Islet precursor cell (in vitro differentiated cells): ENCODE results near the gene TP53AIP1.

Source experiments
- DNase-seq: peaks from one replicate; pipeline ENCODE4 v3.0.0-alpha.2; 2018

The TP53AIP1 gene

GRCh38 chr11:128942272-128942612 lies 429 bp downstream of the TP53AIP1 start:
- no peak for DNase-seq

GRCh38 chr11:128941573-128942271 lies 949 bp downstream of the TP53AIP1 start:
- no peak for DNase-seq

DNA sequence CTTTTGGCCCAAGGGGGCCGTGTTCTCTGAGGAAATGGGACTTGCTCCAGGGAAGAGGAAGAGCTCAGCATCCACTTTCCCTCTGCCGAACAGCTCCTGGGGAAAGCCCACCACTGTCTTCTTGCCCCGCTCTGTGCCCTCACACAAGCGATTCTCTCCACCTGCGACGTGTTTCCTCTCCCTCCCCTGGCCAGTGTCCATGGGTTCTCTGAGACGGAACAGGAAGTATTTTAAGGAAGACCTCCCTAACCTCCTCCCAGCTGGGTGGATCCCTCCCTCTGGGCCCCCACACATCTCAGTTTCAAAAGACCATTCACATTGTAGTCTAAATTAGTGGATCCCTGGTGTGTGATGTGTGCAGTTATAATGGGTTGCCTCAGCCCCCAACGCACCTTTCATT lies 1.6 kb downstream of the TP53AIP1 start:
- no peak for DNase-seq

- DNase-seq, result no peak
Measured at GRCh38 chr11:128940603-128941002, 2.1 kb downstream of the TP53AIP1 start.

DNA sequence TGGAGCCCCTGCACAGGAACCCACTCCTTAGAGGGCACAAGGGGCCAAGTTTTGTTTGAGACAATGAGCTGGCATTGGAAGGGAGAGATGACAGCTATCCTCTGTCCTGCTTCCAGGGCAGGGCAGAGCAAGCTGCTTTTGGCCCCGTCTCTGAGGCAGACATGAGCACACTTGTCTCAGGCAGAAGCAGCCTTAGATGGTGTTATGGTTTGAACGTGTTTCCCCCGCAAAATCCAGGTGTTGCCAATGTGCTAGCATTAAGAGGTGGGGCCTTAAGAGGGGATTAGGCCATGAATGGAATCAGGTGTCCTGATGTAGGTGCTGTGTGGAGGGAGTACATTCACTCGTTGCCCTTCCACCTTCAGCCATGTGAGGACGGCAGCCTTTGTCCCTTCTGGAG lies 2.5 kb downstream of the TP53AIP1 start:
- no peak for DNase-seq

GRCh38 chr11:128939591-128939990 lies 3.1 kb downstream of the TP53AIP1 start:
- DNase-seq, result no peak

DNA sequence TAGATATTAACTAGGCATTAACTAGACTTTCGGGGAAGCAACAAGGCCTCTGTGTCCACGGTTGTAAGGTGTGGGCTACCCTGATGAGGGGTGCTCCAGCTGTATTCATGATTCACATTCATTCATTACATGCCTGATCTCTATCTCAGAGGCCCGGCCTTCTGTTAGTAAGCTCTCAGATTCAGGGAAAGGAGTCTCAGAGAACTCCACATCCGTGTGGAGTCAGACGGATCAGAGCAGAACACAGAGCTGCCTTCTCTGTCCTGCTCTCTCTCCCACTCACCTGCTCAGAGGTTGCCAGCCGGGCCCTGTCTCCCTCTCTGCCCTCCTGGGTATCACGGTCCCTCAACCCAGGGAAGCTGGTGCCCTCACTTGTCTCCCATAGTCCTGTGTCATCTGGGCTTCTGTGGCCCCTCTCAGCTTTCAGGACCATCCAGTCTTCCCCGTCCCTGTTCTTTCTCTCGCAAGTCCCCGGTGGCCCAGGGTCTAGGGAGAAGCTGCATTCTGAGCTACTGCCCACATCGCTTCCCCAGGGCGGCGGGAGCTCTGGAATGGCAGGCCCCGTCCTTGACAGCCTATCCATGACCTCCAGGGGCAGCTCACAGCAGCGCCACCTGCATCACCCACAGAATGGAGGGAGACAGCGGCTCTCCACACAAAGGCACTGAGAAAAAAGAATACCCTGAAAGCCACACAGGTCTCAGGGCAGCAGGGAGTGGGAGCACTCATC lies 4.3 kb downstream of the TP53AIP1 start:
- no peak for DNase-seq

- DNase-seq, result no peak
Measured at GRCh38 chr11:128937480-128937879, 5.2 kb downstream of the TP53AIP1 start.

- peak; percentile 84 for DNase-seq
Measured at GRCh38 chr11:128936606-128937251, 5.9 kb downstream of the TP53AIP1 start.

DNA sequence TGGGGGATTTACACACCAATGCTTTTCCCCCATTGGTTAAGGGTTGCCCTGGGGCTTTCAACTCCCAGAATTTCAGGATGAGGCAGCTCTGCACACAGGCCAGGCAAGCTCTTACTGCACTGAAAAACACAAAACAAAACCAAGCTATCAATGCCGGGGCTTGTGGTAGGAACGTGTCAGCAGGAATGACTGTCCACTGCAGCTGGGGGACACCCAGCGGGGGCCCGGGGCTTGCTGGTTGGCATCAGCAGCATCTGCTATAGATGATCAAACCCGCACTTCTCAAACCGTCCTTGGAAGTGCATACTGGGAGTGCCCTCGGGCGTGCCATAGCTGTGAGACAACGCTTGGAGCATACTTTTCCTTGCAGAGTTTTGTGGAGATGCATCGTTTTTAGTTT lies 7.7 kb downstream of the TP53AIP1 start:
- DNase-seq, result no peak

DNA sequence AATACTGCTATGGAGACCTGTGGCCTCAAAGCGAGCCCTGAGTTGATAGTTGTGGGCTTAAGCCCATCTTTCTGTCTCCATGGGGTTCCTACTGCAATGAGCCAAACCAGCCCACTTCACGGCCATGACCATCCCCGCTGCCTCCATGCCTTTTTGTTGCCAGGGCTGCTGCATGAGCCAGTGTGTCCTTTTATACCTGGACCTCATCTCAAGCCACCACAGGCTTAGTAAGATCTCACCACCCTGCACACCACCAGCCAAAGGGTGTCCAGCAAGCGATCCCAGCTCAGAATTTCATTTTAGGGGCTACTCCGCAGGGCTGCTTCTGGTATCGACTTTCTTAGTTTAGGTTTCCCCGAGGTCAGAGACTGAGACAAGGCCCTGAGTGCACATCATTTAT lies 8.3 kb downstream of the TP53AIP1 start:
- DNase-seq, result no peak

- peak; percentile 68 for DNase-seq
Measured at GRCh38 chr11:128933481-128934178, 9.0 kb downstream of the TP53AIP1 start.

- no peak for DNase-seq
Measured at GRCh38 chr11:128931668-128932067, 11.0 kb downstream of the TP53AIP1 start.

DNA sequence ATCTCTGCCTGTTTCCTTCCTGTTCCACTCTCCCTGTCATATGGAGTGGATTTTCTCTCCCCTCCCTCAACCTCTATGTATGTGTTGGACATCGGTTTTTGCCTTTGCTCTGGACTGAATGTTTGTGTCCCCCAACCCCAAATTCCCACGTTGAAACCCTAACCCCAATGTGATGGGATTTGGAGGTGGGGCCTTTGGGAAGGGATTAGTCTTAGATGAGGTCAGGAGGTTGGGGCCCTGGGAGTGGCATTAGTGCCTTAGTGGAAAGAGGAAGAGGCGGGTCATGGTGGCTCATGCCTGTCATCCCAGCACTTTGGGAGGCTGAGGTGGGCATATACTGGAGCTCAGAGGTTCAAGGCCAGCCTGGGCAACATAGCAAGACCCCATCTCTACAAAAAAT lies 11.6 kb downstream of the TP53AIP1 start:
- DNase-seq, result no peak

GRCh38 chr11:128929991-128930390 lies 12.7 kb downstream of the TP53AIP1 start:
- DNase-seq, result no peak

DNA sequence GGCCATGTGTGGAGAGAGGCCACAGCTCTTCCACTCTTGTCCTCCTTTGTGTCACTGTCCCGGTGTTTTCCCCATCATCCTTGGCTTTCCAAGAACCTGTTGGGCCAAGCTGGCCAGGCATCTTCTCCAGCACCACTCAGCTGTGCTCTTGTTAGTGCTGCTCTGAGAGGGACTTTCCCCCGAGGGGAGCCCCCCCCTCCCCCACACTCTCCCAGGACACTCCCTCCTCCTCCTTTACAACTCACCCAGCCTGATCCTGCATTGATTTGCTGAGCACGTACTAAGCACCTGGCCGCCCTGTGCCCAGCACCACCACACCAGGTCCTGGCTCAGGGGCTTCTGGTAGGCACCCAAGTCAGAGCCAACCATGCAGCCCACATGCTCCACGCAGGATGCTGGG lies 13.2 kb downstream of the TP53AIP1 start:
- no peak for DNase-seq

- DNase-seq, result no peak
Measured at GRCh38 chr11:128928400-128928799, 14.3 kb downstream of the TP53AIP1 start.

- DNase-seq, result no peak
Measured at GRCh38 chr11:128927683-128928336, 14.9 kb downstream of the TP53AIP1 start.

DNA sequence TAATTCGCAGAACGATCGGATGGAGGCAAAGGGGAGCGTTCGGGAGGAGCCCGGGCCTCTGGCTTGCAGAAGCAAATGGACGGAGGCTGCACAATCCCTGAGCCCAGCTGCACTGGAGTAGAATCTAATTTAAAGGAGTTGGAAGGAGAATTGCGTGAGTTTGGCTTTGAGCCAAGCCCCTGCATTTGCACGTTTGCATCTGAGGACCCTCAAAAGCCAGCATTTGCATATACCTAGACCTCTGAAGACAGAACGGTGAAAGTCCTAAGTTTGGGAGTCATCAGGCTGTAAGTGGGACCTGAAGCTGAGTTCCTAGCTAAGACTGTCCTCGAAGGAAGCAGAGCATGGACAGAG lies 15.6 kb downstream of the TP53AIP1 start:
- DNase-seq, result no peak

- DNase-seq, result no peak
Measured at GRCh38 chr11:128926437-128927107, 16.1 kb downstream of the TP53AIP1 start.

DNA sequence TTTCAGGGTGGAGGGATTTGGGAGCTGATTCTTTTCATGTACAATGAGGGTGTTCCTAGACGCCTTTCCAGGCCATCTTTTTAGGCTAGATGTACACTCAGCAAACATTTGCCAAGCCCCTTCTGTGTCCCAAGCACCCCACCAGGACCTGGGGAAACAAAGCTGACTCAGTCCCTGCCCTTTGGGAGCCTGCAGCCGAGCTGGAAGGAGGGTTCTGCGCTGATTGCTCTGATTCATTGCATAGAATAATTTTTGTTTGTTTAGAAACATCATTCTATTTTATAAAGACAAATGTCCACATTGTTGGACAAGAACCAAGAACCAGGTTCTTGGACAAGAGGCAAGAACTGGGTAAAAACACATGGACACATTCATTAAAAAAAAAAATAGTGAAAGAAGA lies 16.7 kb downstream of the TP53AIP1 start:
- DNase-seq, result no peak

- no peak for DNase-seq
Measured at GRCh38 chr11:128925250-128925600, 17.4 kb downstream of the TP53AIP1 start.
